AG09319 (cell line): Measurements from ENCODE around the gene LAMC3.
"Not testable (repeated sequence)": the region's sequence is repeated elsewhere in the genome, so short reads cannot be mapped to it uniquely, and the experiment has no call there.

Experiments
- DNase-seq: peaks from one replicate; pipeline ENCODE4 v3.0.0-alpha.2; 2010; ENCODE audit warnings: low read depth; ENCODE audit errors: extremely low read depth
- CTCF ChIP-seq: IDR thresholded peaks from 2 replicates; pipeline ENCODE4 v1.5.1; 2011; ENCODE audit warnings: low read depth, mild to moderate bottlenecking, inconsistent platforms, low read length, moderate library complexity

Gene LAMC3

GRCh38 chr9:131111186-131111853 lies 102.3 kb downstream of the LAMC3 start:
- TF ChIP-seq CTCF, result no peak
- no peak for DNase-seq

- TF ChIP-seq CTCF, result no peak
- DNase-seq, result no peak
Observed at GRCh38 chr9:131111854-131112311, 102.9 kb downstream of the LAMC3 start.

GRCh38 chr9:131112374-131113154 lies 103.6 kb downstream of the LAMC3 start:
- DNase-seq, result no peak
- no peak for TF ChIP-seq CTCF

- no peak for DNase-seq
- no peak for TF ChIP-seq CTCF
Observed at GRCh38 chr9:131113655-131114054, 104.7 kb downstream of the LAMC3 start.

- no peak for TF ChIP-seq CTCF
Observed at GRCh38 chr9:131114084-131114535, 105.1 kb downstream of the LAMC3 start.

GRCh38 chr9:131115360-131115742 lies 106.4 kb downstream of the LAMC3 start:
- not testable (repeated sequence) for DNase-seq

More at GRCh38 chr9:131114084-131114535, 105.1 kb downstream of the LAMC3 start:
- DNase-seq, result no peak

- TF ChIP-seq CTCF, result no peak
- no peak for DNase-seq
Observed at GRCh38 chr9:131116281-131117120, 107.5 kb downstream of the LAMC3 start.
